Nephron progenitor cell (in vitro differentiated cells): ENCODE measurements around the gene MAP2K5.

ENCODE experiments used
- DNase-seq: peaks from one replicate; pipeline ENCODE4 v3.0.0; 2021
- H3K27ac Mint-ChIP-seq: 2 replicates; pipeline ENCODE4 v1.8.0; 2021; ENCODE audit warnings: mild to moderate bottlenecking, moderate library complexity, mixed read lengths
- H3K27me3 Mint-ChIP-seq: 2 replicates; pipeline ENCODE4 v1.8.0; 2021; ENCODE audit warnings: mild to moderate bottlenecking, low read depth, mixed read lengths; ENCODE audit not compliant: poor library complexity
- H3K36me3 Mint-ChIP-seq: 2 replicates; pipeline ENCODE4 v1.8.0; 2021; ENCODE audit warnings: low read depth, mixed read lengths
- H3K4me1 Mint-ChIP-seq: 2 replicates; pipeline ENCODE4 v1.8.0; 2021; ENCODE audit warnings: mixed read lengths
- H3K4me3 Mint-ChIP-seq: 2 replicates; pipeline ENCODE4 v1.8.0; 2021; ENCODE audit warnings: mild to moderate bottlenecking, moderate library complexity, mixed read lengths
- H3K9me3 Mint-ChIP-seq: 2 replicates; pipeline ENCODE4 v1.8.0; 2021; ENCODE audit warnings: mild to moderate bottlenecking, moderate library complexity, mixed read lengths
- CTCF ChIP-seq: fragments of 200-600 bp; sonication (generic); IDR thresholded peaks from 2 replicates; pipeline ENCODE4 v1.5.0; 2021; ENCODE audit warnings: antibody characterized with exemption

MAP2K5 gene

DNA sequence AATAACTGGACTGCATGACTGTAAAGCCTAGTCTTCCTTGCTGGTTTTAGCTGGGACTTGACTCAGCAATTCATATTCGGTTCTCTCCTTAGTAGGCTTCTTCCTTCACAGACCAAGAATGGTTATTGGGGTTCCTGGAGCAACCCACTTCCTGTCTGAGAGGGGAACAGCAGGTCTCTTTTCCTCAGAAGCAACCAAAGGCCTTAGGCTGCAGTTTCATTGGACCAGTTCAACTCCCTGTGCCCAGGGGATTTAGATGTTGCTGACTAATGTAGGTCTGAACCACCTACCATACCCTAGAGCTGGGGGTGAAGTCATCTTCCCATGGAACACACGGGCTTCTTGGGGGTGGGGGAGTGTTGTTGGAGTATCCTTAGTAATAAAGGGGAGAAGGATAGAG is 198.8 kb downstream of the MAP2K5 start:
- no peak overlapping the region for H3K27ac Mint-ChIP-seq
- no peak for DNase-seq

GRCh38 chr15:67743558-67743957 is 201.1 kb downstream of the MAP2K5 start:
- no peak for DNase-seq
- Mint-ChIP-seq H3K27ac (no peak overlapping the region), H3K4me1 (peaks cover 63% of the 10 kb centered on the region), H3K9me3 (no peaks in the 10 kb centered on the region), H3K36me3 (no peaks in the 10 kb centered on the region), H3K27me3 (no peaks in the 10 kb centered on the region), H3K4me3 (no peak overlapping the region)
- TF ChIP-seq CTCF: no peak

More for the DNA sequence above, 198.8 kb downstream of the MAP2K5 start:
- Mint-ChIP-seq H3K27me3 (no peaks in the 10 kb centered on the region), H3K36me3 (no peaks in the 10 kb centered on the region), H3K4me3 (no peak overlapping the region), H3K9me3 (no peaks in the 10 kb centered on the region), H3K4me1 (peaks cover 69% of the 10 kb centered on the region)
- TF ChIP-seq CTCF: no peak

DNA sequence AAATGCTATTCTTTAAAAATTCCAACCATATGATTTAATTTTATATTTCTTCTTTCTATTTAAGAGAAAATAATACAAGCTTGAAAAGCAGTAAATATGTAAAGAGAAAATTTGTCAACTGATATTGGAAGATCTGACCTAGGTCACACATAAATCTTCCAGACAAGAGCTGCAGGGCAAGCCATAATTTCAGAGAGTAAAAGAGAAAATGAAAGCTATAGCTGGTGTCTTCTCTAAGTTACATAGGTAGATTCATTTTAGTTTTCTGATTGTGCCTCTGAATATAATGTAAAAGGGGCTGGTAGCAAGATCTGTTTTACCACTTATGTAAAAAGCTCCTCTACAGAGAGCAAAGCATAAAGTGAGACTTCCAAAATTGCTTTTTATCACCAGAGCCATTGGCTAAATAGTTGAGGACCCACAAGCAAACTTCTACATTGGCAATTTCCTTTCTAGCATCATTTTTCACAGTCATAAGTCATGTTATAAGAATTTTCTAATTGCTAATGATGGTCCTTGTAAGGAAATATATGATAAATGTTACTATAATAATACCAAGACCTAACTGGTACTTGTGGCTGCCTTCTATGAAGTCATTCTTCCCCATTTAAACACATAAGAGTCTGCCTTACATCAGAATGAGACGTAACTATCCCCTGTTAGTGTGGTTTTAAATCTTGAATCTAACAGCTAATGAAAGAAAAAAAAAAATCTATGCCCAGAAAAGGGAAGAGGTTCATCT is 202.0 kb downstream of the MAP2K5 start:
- Mint-ChIP-seq H3K36me3 (no peaks in the 10 kb centered on the region), H3K9me3 (no peaks in the 10 kb centered on the region), H3K4me3 (no peak overlapping the region), H3K4me1 (peaks cover 64% of the 10 kb centered on the region), H3K27me3 (no peaks in the 10 kb centered on the region), H3K27ac (no peak overlapping the region)
- no peak for DNase-seq
- TF ChIP-seq CTCF: no peak

- H3K27ac Mint-ChIP-seq: peak overlapping the region; percentile 50
- H3K4me1 Mint-ChIP-seq: peaks cover 56% of the 10 kb centered on the region
- no peaks in the 10 kb centered on the region for H3K36me3 Mint-ChIP-seq
- no peak overlapping the region for H3K4me3 Mint-ChIP-seq
- no peak for DNase-seq
- no peak for TF ChIP-seq CTCF
- no peaks in the 10 kb centered on the region for H3K9me3 Mint-ChIP-seq
- H3K27me3 Mint-ChIP-seq: no peaks in the 10 kb centered on the region
Observed at GRCh38 chr15:67745073-67746006, 202.8 kb downstream of the MAP2K5 start.

GRCh38 chr15:67746022-67746421 is 203.5 kb downstream of the MAP2K5 start:
- no peak for TF ChIP-seq CTCF
- Mint-ChIP-seq H3K36me3 (no peaks in the 10 kb centered on the region), H3K4me1 (peaks cover 52% of the 10 kb centered on the region), H3K9me3 (no peaks in the 10 kb centered on the region), H3K27ac (no peak overlapping the region), H3K27me3 (no peaks in the 10 kb centered on the region), H3K4me3 (no peak overlapping the region)
- DNase-seq: no peak
